ENCODE data around the gene KCTD10. TPM values are rescaled to one million over a fixed set of nuclear protein-coding genes. Genes with fewer than 3 reads are reported as not detected.

The KCTD10 gene
- total RNA-seq, 4 donors from 2014 or later = 52.4 to 70.9 (median 65.2) TPM

GRCh38 chr12:109461846-109462756 is 15.0 kb downstream of the KCTD10 start:
- TF ChIP-seq CTCF (IDR thresholded peaks at IDR 0.05; ENCODE audit: low read depth) = no peak

- TF ChIP-seq CTCF (IDR thresholded peaks at IDR 0.05; ENCODE audit: low read depth) = no peak
These were observed 15.9 kb downstream of the KCTD10 start for GRCh38 chr12:109461049-109461845.

GRCh38 chr12:109460538-109460937 is 16.6 kb downstream of the KCTD10 start:
- no peak for TF ChIP-seq CTCF (IDR thresholded peaks at IDR 0.05; ENCODE audit: low read depth)

- TF ChIP-seq CTCF (IDR thresholded peaks at IDR 0.05; ENCODE audit: low read depth) = no peak
These were observed 17.9 kb downstream of the KCTD10 start for GRCh38 chr12:109459247-109459646.

- no peak for TF ChIP-seq CTCF (IDR thresholded peaks at IDR 0.05; ENCODE audit: low read depth)
These were observed 18.3 kb downstream of the KCTD10 start for GRCh38 chr12:109458771-109459208.

- no peak for TF ChIP-seq CTCF (IDR thresholded peaks at IDR 0.05; ENCODE audit: low read depth)
These were observed 19.0 kb downstream of the KCTD10 start for GRCh38 chr12:109458086-109458485.

GRCh38 chr12:109455706-109456105 is 21.4 kb downstream of the KCTD10 start:
- no peak for TF ChIP-seq CTCF (IDR thresholded peaks at IDR 0.05; ENCODE audit: low read depth)
